ENCODE data around the gene USP9Y. TPM values are rescaled to one million over a fixed set of nuclear protein-coding genes. Genes with fewer than 3 reads are reported as not detected.

The USP9Y gene
- total RNA-seq, 2 donors from 2014 or later, result 44.1 TPM; not detected in 1

- no peaks in the 10 kb centered on the region for H3K4me1 ChIP-seq (ENCODE audit: control insufficient read depth, insufficient read depth, low read length)
- DNase-seq, result no peak
- Mint-ChIP-seq H3K27me3 (ENCODE audit: insufficient read depth) (no peaks in the 10 kb centered on the region), H3K27ac (no peak overlapping the region), H3K4me3 (no peak overlapping the region), H3K36me3 (ENCODE audit: low read depth) (no peaks in the 10 kb centered on the region), H3K9me3 (no peaks in the 10 kb centered on the region), H3K4me1 (no peaks in the 10 kb centered on the region)
- no peak overlapping the region for H3K4me3 ChIP-seq (ENCODE audit: low read length)
- H3K9ac ChIP-seq (ENCODE audit: extremely low read depth, low read length, poor library complexity, severe bottlenecking), result no peak overlapping the region
- H3K27ac ChIP-seq (ENCODE audit: low read depth, low read length), result no peak overlapping the region
- no peaks in the 10 kb centered on the region for H3K27me3 ChIP-seq (ENCODE audit: control insufficient read depth, insufficient read depth, low read length, poor library complexity, severe bottlenecking)
- TF ChIP-seq CTCF (conservative IDR thresholded peaks at IDR 0.05), result no peak
- no peaks in the 10 kb centered on the region for H3K9me3 ChIP-seq (ENCODE audit: control insufficient read depth, low read length)
- WGBS, 2 experiments (ENCODE audit: insufficient coverage in 1 of 2, insufficient read length in 1 of 2), result 93% methylated on average over 2 of the region's 2 CpGs; no CpG with 5 or more reads in 1 of the 2 experiments
- peaks cover 54% of the 10 kb centered on the region for H3K36me3 ChIP-seq (ENCODE audit: control insufficient read depth, insufficient read depth, low read length)
These were observed 40.4 kb downstream of the USP9Y start for GRCh38 chrY:12741414-12741813.

GRCh38 chrY:12742725-12743124 is 41.7 kb downstream of the USP9Y start:
- H3K27me3 ChIP-seq (ENCODE audit: control insufficient read depth, insufficient read depth, low read length, poor library complexity, severe bottlenecking), result no peaks in the 10 kb centered on the region
- H3K9me3 ChIP-seq (ENCODE audit: control insufficient read depth, low read length), result no peaks in the 10 kb centered on the region
- DNase-seq, result no peak
- Mint-ChIP-seq H3K36me3 (ENCODE audit: low read depth) (no peaks in the 10 kb centered on the region), H3K9me3 (no peaks in the 10 kb centered on the region), H3K4me1 (no peaks in the 10 kb centered on the region), H3K4me3 (no peak overlapping the region), H3K27me3 (ENCODE audit: insufficient read depth) (no peaks in the 10 kb centered on the region), H3K27ac (no peak overlapping the region)
- no peak overlapping the region for H3K4me3 ChIP-seq (ENCODE audit: low read length)
- WGBS, 2 experiments (ENCODE audit: insufficient coverage in 1 of 2, insufficient read length in 1 of 2), result 100% methylated on average over 4 of the region's 4 CpGs; no CpG with 5 or more reads in 1 of the 2 experiments
- H3K9ac ChIP-seq (ENCODE audit: extremely low read depth, low read length, poor library complexity, severe bottlenecking), result no peak overlapping the region
- H3K36me3 ChIP-seq (ENCODE audit: control insufficient read depth, insufficient read depth, low read length), result peaks cover 46% of the 10 kb centered on the region
- no peak overlapping the region for H3K27ac ChIP-seq (ENCODE audit: low read depth, low read length)
- no peak for TF ChIP-seq CTCF (conservative IDR thresholded peaks at IDR 0.05)
- H3K4me1 ChIP-seq (ENCODE audit: control insufficient read depth, insufficient read depth, low read length), result no peaks in the 10 kb centered on the region

- Histone ChIP-seq H3K27ac (ENCODE audit: low read depth, low read length) (no peak overlapping the region), H3K4me1 (ENCODE audit: control insufficient read depth, insufficient read depth, low read length) (no peaks in the 10 kb centered on the region), H3K9ac (ENCODE audit: extremely low read depth, low read length, poor library complexity, severe bottlenecking) (no peak overlapping the region), H3K27me3 (ENCODE audit: control insufficient read depth, insufficient read depth, low read length, poor library complexity, severe bottlenecking) (no peaks in the 10 kb centered on the region), H3K4me3 (ENCODE audit: low read length) (no peak overlapping the region), H3K9me3 (ENCODE audit: control insufficient read depth, low read length) (no peaks in the 10 kb centered on the region), H3K36me3 (ENCODE audit: control insufficient read depth, insufficient read depth, low read length) (peaks cover 46% of the 10 kb centered on the region)
- Mint-ChIP-seq H3K27ac (no peak overlapping the region), H3K4me3 (no peak overlapping the region), H3K36me3 (ENCODE audit: low read depth) (no peaks in the 10 kb centered on the region), H3K9me3 (no peaks in the 10 kb centered on the region), H3K4me1 (no peaks in the 10 kb centered on the region), H3K27me3 (ENCODE audit: insufficient read depth) (no peaks in the 10 kb centered on the region)
- no peak for TF ChIP-seq CTCF (conservative IDR thresholded peaks at IDR 0.05)
- 80 to 82% methylated on average over 1 to 2 of the region's 2 CpGs for WGBS, 2 experiments (ENCODE audit: insufficient coverage in 1 of 2, insufficient read length in 1 of 2)
- DNase-seq, result no peak
These were observed 43.1 kb downstream of the USP9Y start for GRCh38 chrY:12744091-12744490.
